Trophoblast cell (in vitro differentiated cells and primary cell): ENCODE measurements around the gene SWI5.

ENCODE experiments used
- DNase-seq, 2 donors: peaks; one replicate each; pipeline ENCODE4 v3.0.0-alpha.2; 2016
- H2AFZ ChIP-seq: 2 replicates; pipeline ENCODE4 v1.6.1; 2013; ENCODE audit warnings: low read length, moderate library complexity, mild to moderate bottlenecking; ENCODE audit not compliant: insufficient read depth, poor library complexity
- H2AK5ac ChIP-seq: 2 replicates; pipeline ENCODE4 v1.6.1; 2013; ENCODE audit warnings: mild to moderate bottlenecking, low read length
- H2BK120ac ChIP-seq: 2 replicates; pipeline ENCODE4 v1.6.1; 2013; ENCODE audit warnings: low read length, mild to moderate bottlenecking, moderate library complexity; ENCODE audit not compliant: insufficient read depth, poor library complexity
- H2BK12ac ChIP-seq: 2 replicates; pipeline ENCODE4 v1.6.1; 2013; ENCODE audit warnings: mild to moderate bottlenecking, low read length, moderate library complexity
- H2BK5ac ChIP-seq: 2 replicates; pipeline ENCODE4 v1.6.1; 2013; ENCODE audit warnings: low read length, low read depth, moderate library complexity, mild to moderate bottlenecking; ENCODE audit not compliant: poor library complexity
- H3K14ac ChIP-seq: 2 replicates; pipeline ENCODE4 v1.6.1; 2013; ENCODE audit warnings: mild to moderate bottlenecking, low read length
- H3K18ac ChIP-seq: 2 replicates; pipeline ENCODE4 v1.6.1; 2013; ENCODE audit warnings: mild to moderate bottlenecking, low read length
- H3K23ac ChIP-seq: 2 replicates; pipeline ENCODE4 v1.6.1; 2013; ENCODE audit warnings: low read length
- H3K27ac ChIP-seq: 2 replicates; pipeline ENCODE4 v1.5.1; 2013; ENCODE audit warnings: low read depth, mild to moderate bottlenecking, inconsistent platforms, low read length, moderate library complexity
- H3K27me3 ChIP-seq: 2 replicates; pipeline ENCODE4 v1.6.1; 2013; ENCODE audit warnings: inconsistent platforms, mild to moderate bottlenecking, low read length, moderate library complexity; ENCODE audit not compliant: insufficient read depth
- H3K36me3 ChIP-seq, 2 experiments: 1 replicate in 1 of 2; 2 replicates in 1 of 2; pipeline ENCODE4 v1.6.1; 2013; ENCODE audit warnings: low read length in 2 of 2, mild to moderate bottlenecking in 2 of 2, moderate library complexity in 1 of 2; ENCODE audit not compliant: insufficient read depth in 2 of 2, control insufficient read depth in 1 of 2
- H3K4ac ChIP-seq: 2 replicates; pipeline ENCODE4 v1.6.1; 2013; ENCODE audit warnings: low read depth, mild to moderate bottlenecking, low read length, moderate library complexity
- H3K4me1 ChIP-seq, 2 experiments: 1 replicate in 1 of 2; 2 replicates in 1 of 2; pipeline ENCODE4 v1.6.1; 2013; ENCODE audit warnings: low read length in 2 of 2, mild to moderate bottlenecking in 2 of 2, moderate library complexity in 1 of 2; ENCODE audit not compliant: insufficient read depth in 2 of 2, control insufficient read depth in 1 of 2
- H3K4me2 ChIP-seq: 2 replicates; pipeline ENCODE4 v1.6.1; 2013; ENCODE audit warnings: inconsistent platforms, mild to moderate bottlenecking, low read length, moderate library complexity
- H3K4me3 ChIP-seq: 2 replicates; pipeline ENCODE4 v1.5.1; 2013; ENCODE audit warnings: mild to moderate bottlenecking, low read depth, low read length, inconsistent platforms
- H3K79me1 ChIP-seq: one replicate; pipeline ENCODE4 v1.6.1; 2013; ENCODE audit warnings: low read length
- H3K79me2 ChIP-seq: 2 replicates; pipeline ENCODE4 v1.6.1; 2013; ENCODE audit warnings: low read length, mild to moderate bottlenecking; ENCODE audit not compliant: control insufficient read depth, insufficient read depth, poor library complexity
- H3K9ac ChIP-seq: 2 replicates; pipeline ENCODE4 v1.6.1; 2013; ENCODE audit warnings: mild to moderate bottlenecking, low read length
- H3K9me3 ChIP-seq: 2 replicates; pipeline ENCODE4 v1.6.1; 2013; ENCODE audit warnings: low read depth, mild to moderate bottlenecking, control low read depth, inconsistent platforms, low read length; ENCODE audit not compliant: insufficient read depth
- H4K12ac ChIP-seq: 2 replicates; pipeline ENCODE4 v1.6.1; 2013; ENCODE audit warnings: low read depth, mild to moderate bottlenecking, low read length, moderate library complexity
- H4K8ac ChIP-seq: 2 replicates; pipeline ENCODE4 v1.6.1; 2013; ENCODE audit warnings: low read depth, mild to moderate bottlenecking, low read length, moderate library complexity
- H4K91ac ChIP-seq: one replicate; pipeline ENCODE4 v1.6.1; 2013; ENCODE audit warnings: low read depth, mild to moderate bottlenecking, low read length, moderate library complexity
- WGBS: extraction: QIAGEN DNeasy Blood & Tissue Kit; methylation state at CpG from one replicate; pipeline ENCODE4 v1.1.7; 2013; ENCODE audit warnings: missing lambda C conversion rate; ENCODE audit not compliant: insufficient read length, insufficient coverage; ENCODE audit errors: extremely low coverage; 5-methylcytosine and 5-hydroxymethylcytosine counted together

The SWI5 gene

GRCh38 chr9:128243215-128244018 lies 32.7 kb upstream of the SWI5 start:
- no CpG with 5 or more reads among the region's 13 CpGs for WGBS
- no peak overlapping the region for H3K4ac ChIP-seq
- peaks cover 3% of the 10 kb centered on the region for H3K79me2 ChIP-seq
- H3K4me2 ChIP-seq, result no peak overlapping the region
- no peak overlapping the region for H2AK5ac ChIP-seq
- H4K8ac ChIP-seq, result no peak overlapping the region
- no peak overlapping the region for H3K23ac ChIP-seq
- DNase-seq, result no peak
- no peak overlapping the region for H2BK120ac ChIP-seq
- H3K9me3 ChIP-seq, result peaks cover under 1% of the 10 kb centered on the region
- no peak overlapping the region for H3K27ac ChIP-seq
- H3K9ac ChIP-seq, result no peak overlapping the region
- H2BK5ac ChIP-seq, result no peak overlapping the region
- H3K79me1 ChIP-seq, result peaks cover 6% of the 10 kb centered on the region
- H3K4me3 ChIP-seq, result no peak overlapping the region
- no peak overlapping the region for H2BK12ac ChIP-seq
- no peak overlapping the region for H2AFZ ChIP-seq
- no peak overlapping the region for H4K12ac ChIP-seq
- H3K14ac ChIP-seq, result no peak overlapping the region
- H3K4me1 ChIP-seq, result peaks cover 12 to 20% of the 10 kb centered on the region in 2 experiments
- H4K91ac ChIP-seq, result no peak overlapping the region
- H3K27me3 ChIP-seq, result no peaks in the 10 kb centered on the region
- H3K36me3 ChIP-seq, result no peaks in the 10 kb centered on the region
- no peak overlapping the region for H3K18ac ChIP-seq

DNA sequence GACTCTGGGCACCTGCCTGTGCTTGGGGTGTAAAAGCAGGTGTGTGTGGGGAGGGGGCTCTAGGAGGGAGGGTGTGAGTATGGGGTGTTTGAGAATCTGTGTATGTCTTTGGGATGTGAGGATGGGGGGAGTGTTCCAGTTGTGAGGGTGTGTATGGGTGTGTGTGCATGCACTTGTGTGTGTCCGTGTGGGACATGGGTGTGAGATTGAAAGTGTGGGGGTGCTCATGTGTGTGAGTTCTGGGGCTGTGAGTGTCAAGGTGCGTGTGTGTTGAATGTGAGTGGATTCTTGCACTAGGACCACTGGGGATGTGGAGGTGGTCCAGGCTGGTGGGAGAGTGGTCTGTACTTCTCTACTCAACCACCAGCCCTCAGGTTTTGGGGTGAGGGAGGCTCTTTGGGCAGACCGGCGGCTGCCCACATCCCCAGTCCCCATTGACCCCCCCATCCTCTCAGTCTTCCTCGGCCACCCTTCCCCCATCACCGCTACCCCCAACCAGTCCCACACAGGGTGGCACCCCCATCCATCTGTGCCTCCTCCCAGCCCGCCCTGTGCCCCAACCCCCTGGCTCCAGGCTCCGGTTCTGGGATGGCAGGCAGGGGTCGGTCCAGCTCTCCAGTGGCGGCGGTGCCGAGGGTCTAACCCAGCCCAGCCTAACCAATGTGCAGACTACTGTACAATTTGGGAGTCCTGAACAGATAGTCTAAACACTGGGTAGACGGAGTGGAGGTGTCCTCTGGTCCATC lies 31.8 kb upstream of the SWI5 start:
- Histone ChIP-seq H2BK120ac (no peak overlapping the region), H3K9ac (no peak overlapping the region), H3K27ac (no peak overlapping the region), H3K9me3 (peaks cover 2% of the 10 kb centered on the region), H4K91ac (peak overlapping the region; percentile 9), H2AK5ac (no peak overlapping the region), H4K8ac (no peak overlapping the region), H3K36me3 (no peaks in the 10 kb centered on the region), H3K79me1 (peaks cover 6% of the 10 kb centered on the region), H3K18ac (no peak overlapping the region), H2BK5ac (no peak overlapping the region), H3K4me3 (no peak overlapping the region), H4K12ac (no peak overlapping the region), H3K4me1 (peaks cover 12 to 20% of the 10 kb centered on the region in 2 experiments), H3K14ac (no peak overlapping the region), H3K27me3 (no peaks in the 10 kb centered on the region), H3K23ac (no peak overlapping the region), H3K79me2 (peaks cover 3% of the 10 kb centered on the region), H2BK12ac (peak overlapping the region; percentile 51), H3K4me2 (no peak overlapping the region), H2AFZ (no peak overlapping the region), H3K4ac (no peak overlapping the region)
- WGBS, result no CpG with 5 or more reads among the region's 13 CpGs
- DNase-seq, result no peak

- Histone ChIP-seq H2AK5ac (no peak overlapping the region), H3K4me2 (no peak overlapping the region), H2BK120ac (no peak overlapping the region), H4K12ac (no peak overlapping the region), H3K4me1 (peaks cover 12 to 20% of the 10 kb centered on the region in 2 experiments), H3K14ac (no peak overlapping the region), H3K4me3 (no peak overlapping the region), H2BK12ac (peak overlapping the region; percentile 51), H3K79me2 (peaks cover 3% of the 10 kb centered on the region), H3K27me3 (no peaks in the 10 kb centered on the region), H3K27ac (no peak overlapping the region), H2BK5ac (no peak overlapping the region), H2AFZ (no peak overlapping the region), H3K23ac (no peak overlapping the region), H3K36me3 (no peaks in the 10 kb centered on the region), H4K8ac (no peak overlapping the region), H3K9me3 (peaks cover 2% of the 10 kb centered on the region), H3K79me1 (peaks cover 6% of the 10 kb centered on the region), H3K9ac (no peak overlapping the region), H3K18ac (no peak overlapping the region), H4K91ac (peak overlapping the region; percentile 9), H3K4ac (no peak overlapping the region)
- DNase-seq, result no peak
- WGBS, result no CpG with 5 or more reads among the region's 18 CpGs
Measured at GRCh38 chr9:128244837-128245231, 31.2 kb upstream of the SWI5 start.

DNA sequence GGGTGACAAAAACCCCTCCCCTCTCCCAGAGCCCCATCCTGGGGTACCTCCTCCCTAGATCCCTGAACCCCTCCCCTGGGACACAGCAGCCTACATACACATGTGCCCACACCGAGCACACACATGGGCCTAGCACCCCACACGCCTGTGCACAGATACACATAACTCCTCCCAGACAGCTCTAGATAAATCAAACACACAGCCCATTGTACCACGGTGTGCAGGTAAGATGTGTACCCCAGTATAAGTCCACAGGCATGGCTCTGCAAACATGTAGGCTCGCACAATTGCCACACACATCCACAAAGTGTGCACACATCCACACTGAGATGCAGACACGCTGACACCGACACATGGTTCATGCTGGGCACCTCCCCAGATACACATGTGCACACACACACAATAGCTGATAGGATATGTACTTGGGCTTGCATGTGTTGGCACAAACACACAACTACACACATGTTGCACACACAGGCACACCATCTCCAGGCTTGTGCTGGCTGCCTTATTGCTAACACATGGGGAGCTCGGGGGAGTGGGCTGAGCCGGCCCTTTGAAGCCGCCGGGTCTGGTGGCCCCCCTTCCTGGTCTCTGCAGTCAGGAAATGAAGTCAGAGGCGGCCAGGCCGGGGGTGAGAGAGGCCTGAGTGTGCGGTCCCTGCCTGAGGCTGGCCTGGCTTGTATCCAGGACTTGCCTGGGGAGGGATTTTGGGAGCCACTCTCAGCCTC lies 30.5 kb upstream of the SWI5 start:
- Histone ChIP-seq H3K79me1 (peaks cover 6% of the 10 kb centered on the region), H3K36me3 (no peaks in the 10 kb centered on the region), H2AK5ac (peak overlapping the region; percentile 1), H3K9ac (no peak overlapping the region), H4K8ac (peak overlapping the region; percentile 33), H2BK120ac (peak overlapping the region; percentile 1), H2BK5ac (no peak overlapping the region), H4K91ac (peak overlapping the region; percentile 40), H3K14ac (peak overlapping the region; percentile 49), H3K27ac (peak overlapping the region; percentile 24), H3K4ac (no peak overlapping the region), H3K4me1 (peaks cover 12 to 27% of the 10 kb centered on the region in 2 experiments), H3K9me3 (peaks cover 4% of the 10 kb centered on the region), H2AFZ (no peak overlapping the region), H3K79me2 (peaks cover 3% of the 10 kb centered on the region), H3K4me3 (no peak overlapping the region), H3K27me3 (no peaks in the 10 kb centered on the region), H3K23ac (no peak overlapping the region), H4K12ac (no peak overlapping the region), H3K4me2 (no peak overlapping the region), H2BK12ac (no peak overlapping the region), H3K18ac (peak overlapping the region; percentile 28)
- DNase-seq, result no peak
- WGBS, result no CpG with 5 or more reads among the region's 13 CpGs
